GM19468 (cell line): Measurements from ENCODE around the gene TSC2.

Experiments
- ATAC-seq: cut with Tn5 transposase; IDR thresholded peaks from one replicate; pipeline ENCODE4 v1.9.1; 2021; ENCODE audit warnings: mild to moderate bottlenecking, moderate library complexity, moderate number of reproducible peaks; ENCODE audit not compliant: unreplicated experiment; ENCODE audit errors: extremely low read depth

The TSC2 gene

GRCh38 chr16:2047330-2048115 is at the start of gene TSC2, which contains the start of gene NTHL1:
Gene TSC2, plus strand, starts transcription at chr16:2047985. Its CDS starts 631 bp downstream, at chr16:2048616.
Gene NTHL1, minus strand, starts transcription at chr16:2047834. Its CDS starts 11 bp downstream, at chr16:2047823.
- ATAC-seq: peak; percentile 97

DNA sequence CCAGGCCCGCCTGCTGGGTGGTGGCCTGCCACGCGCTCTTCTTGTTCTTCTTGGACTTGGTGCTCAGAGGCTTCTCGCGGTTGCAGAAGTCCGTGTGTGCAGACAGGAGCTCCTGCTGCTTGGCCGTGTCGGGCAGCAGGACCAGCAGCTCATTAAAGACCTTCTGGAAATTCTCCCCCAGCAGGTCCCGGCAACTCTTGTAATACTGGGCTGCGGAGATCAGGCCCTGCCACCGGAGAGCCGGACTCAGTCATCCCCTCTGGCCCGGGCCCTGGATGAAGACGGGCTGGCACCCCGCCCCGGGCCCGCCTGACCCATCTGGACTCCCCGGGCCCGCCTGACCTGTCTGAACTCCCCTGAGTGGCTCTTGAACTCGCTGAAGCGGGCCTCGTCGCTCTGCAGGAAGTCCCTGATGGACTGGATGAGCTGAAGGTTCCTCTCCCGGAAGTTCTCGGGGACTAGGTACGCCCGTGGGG is 49.4 kb upstream of the TSC2 start:
- no peak for ATAC-seq

GRCh38 chr16:1998852-1999801 is 48.7 kb upstream of the TSC2 start:
- no peak for ATAC-seq

DNA sequence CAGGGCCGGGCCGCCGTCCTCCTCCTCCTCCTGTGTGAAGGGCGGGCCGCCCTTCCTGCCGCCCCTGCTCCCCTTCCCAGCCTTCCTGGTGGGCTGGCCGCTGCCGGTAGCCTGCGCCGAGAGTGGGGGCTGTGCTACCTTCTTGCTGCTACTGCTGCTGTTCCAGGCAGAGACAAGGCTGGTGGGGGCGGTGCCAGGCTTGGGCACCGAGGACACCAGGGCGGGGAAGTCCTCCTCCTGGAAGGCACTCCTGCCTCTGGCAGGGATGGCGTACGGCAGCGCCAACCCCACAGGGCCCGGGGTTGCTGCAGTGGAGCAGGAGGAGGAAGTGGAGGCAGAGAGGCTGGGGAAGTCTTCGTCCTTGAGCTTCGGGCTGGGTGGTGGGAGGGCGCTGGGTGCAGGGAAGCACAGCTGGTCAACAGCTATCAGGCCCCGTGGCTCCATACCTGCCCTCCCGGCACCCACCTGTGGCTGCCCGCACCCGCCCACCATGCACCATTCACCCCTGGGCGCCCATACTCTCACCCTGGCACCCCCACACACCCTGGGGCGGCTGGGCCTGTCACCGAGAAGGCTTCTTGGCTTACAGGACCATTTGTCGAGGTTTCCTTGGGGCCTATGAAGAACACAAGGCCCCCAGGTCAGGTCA is 47.8 kb upstream of the TSC2 start:
- ATAC-seq: no peak

GRCh38 chr16:2001035-2001434 is 46.8 kb upstream of the TSC2 start:
- ATAC-seq: no peak

DNA sequence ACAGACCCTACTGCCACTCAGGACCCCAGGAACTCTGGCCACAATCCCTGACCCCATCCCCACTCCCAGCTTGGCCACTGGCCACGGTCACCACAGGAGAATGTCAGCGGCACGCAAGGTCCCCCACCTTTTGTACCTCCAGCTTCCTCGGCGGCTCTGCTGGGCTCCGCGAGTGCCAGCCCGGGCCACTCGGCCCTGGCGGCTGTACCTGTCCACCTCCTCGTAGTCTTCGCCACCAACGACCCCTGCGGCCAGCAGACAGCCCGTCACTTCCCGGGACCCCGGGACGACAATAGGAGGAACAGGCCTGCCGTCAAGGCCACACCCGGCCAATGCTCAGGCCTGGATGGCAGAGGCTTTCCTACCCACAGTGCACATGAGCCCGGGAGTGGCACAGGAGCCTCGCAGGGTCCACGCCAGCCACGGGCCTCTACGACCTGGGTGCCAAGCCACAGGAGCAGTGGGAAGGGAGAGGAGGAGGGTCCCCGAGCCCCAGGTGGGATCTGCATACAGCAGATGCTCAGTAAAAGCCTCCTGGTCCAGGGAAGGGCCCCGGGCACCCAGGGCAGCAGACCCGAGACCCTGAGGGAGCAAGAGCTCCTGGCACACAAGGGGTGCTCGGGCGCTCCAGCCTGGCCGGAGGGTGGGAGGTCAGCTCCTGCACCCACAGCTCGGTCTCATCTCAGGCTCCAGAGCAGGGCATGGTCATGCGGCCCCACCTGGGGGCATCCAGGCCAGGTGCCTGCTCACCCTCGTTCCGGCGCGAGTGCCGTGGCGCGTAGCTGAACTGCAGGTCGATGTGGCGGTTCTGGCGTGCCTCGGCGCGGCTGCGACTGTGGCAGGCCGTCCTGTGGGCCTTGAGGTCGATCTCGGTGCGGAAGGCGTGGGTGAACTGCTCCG is 46.1 kb upstream of the TSC2 start:
- no peak for ATAC-seq

DNA sequence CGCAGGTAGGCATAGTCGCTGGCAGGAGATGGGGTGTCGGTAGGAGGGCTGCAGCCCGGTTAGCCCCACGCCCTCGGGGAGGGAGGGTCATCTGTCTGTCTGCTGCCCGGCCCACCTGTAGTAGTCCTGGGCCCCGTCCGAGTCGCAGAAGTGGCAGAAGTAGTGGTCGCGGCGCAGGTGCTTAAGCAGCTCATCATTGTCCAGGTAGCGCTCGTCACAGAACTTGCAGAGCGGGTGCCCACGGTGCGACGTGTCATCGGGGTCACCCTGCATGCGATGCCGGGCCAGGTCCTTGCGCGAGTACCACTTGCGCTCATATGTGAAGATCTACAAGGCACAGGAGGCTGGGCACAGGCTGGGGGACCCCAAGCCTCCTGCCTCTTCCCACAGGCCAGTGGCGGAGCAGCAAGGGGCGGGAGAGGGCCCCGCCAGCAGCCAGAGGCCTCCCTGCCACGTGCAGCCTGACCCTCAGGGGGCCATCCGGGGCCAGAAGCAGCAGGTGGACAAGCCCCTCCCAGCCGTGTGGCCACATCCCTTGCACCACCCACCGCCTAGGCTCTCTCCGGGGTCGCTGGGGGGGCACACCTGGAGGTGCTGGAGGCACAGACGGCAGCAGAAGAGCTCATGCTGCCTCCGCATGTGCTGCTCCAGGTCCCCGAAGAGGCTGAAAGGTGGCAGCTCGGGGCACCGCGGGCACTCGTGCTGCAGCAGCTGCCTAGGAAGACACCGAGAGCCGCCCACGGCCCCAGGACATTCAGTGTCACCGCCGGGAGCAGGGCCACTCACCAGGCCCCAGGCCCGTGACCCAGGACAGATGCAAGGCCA is 45.2 kb upstream of the TSC2 start:
- no peak for ATAC-seq

DNA sequence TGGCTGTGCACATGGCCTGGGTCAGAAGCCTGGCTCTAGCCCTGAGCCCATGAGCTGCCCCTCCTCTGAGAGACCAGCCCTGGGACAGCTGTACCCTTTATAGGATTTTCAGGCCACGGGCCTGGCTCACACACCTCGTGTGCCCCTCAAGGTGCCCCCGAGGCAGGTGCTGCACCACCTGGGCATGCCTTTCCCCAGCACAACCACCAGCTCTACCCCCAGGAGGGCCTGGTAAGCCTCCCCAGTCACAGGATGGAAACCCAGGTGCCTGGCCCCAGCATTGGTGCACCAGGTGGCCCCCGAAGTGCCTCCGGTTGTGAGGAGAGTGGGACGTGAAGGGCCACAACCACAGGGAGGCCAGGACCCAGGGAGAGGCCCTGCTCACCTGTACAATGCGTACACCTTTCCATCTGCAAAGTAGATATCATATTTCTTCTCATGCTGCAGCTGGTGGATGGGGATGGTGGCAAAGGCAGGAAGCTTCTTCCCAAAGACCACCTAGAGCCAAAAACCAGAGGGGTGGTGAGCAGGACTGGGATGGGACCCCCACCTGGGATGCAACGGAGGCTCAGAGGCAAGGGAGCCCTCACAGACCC is 44.5 kb upstream of the TSC2 start:
- no peak for ATAC-seq

DNA sequence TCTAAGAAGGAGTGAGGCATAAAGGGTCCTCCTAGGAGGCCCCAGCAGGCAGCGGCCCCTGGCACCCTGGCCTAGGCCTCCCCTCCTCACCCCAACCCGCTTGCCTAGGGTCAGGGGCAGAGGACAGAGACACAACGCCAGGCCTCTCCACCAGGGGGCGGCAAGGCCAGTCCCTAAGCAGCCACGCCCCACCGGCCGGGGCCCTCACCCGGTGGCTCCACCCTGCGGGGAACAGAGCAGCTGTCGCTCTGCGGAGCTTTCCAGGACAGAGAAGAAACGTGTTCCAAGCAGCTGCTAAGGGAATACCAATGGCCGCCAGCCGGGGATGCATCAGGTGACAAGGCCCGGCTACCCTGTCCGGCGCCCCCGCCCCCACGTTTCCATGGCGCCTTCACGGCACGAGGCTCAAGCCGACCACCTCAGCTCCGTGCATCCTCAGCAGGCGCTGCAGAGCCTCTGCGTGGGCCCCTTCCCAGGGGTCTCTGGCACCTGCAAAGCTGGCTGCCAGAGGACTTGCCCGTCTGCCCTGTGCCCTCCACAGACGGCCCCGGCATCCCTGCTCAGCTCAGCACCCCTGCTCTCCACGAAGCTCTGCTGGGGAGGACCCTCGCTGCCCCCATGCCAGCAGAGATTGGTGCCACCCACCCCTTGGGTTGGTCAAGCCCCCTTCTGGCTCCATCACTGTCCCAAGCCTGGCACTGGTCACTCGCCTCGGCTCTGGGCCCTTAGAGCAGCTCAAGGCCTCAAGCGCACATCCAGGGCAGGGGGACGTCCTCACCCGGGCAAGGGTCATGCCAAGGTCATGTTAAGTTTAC is 43.8 kb upstream of the TSC2 start:
- ATAC-seq: peak; percentile 39

DNA sequence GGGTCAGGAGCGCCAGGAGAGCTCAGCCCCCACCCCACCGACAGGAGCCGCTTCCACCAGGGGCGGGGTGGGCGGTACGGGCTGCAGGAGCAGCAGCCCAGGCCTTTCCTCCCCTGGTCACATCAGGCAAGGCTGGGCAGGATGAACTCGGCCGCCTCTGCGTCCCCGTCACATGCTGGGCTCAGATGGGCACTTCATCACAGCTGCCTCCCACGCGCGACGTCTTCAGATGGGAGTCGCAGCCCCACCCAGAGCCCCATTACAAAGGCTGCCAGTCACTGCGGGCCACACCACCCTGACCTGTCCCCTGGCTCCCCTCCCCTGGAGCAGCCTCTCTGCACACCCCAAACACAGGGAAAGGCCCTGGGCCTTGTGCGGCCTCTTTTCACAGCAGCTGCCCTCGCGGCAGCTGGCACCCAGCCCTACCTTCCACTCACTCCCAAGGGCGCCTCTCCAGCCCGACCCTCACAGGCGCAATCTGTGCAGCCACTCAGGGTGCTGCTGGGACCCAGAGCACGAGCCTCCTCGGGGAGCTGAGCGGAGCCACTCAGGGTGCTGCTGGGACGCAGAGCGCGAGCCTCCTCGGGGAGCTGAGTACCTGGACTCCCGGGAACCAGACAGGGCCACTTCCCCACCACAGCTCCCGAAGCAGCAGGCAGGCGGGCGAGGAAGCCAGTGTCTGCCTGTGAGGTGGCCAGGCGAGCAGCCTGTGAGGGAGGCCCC is 42.8 kb upstream of the TSC2 start:
- no peak for ATAC-seq

DNA sequence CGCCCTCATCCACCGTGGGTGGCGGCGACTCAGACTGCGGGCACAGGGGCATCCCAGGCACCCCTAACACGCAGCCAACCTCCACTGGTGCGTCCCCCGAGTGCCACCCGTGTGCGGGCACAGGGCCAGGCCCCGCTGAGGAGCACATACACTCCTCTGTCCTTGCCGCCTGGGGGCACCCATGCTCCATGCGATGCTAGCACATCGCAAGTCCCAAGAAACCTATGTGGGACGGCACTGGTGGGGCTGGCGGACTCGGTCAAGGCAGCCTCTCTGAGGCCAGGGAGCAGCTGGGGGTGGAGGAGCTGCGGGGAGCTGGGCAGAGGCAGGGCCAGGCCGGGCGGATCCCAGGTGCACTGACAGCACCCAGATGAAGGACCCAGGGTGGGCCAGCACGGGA is 42.1 kb upstream of the TSC2 start:
- no peak for ATAC-seq

DNA sequence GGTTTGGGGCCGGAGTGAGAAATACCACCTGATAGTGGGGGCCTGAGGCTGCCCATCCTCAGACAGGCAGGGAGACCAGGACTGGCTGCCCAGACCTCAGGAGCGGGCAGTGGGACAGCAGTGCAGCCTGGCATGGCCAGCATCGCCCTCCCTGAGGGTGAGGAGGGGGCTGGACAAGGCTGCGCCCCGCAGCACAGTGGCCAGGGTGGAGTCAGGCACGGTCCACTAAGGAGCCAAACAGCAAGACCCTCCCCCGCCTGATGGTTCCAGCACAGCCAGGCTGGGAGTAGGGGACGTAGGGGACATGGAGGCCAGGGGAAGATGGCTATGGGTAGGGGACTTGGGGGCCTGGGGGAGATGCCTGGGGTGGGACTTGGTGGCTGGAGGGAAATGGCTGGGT is 41.5 kb upstream of the TSC2 start:
- ATAC-seq: no peak

GRCh38 chr16:2007081-2007836 is 40.5 kb upstream of the TSC2 start:
- ATAC-seq: no peak

GRCh38 chr16:2008009-2008526 is 39.7 kb upstream of the TSC2 start:
- no peak for ATAC-seq

DNA sequence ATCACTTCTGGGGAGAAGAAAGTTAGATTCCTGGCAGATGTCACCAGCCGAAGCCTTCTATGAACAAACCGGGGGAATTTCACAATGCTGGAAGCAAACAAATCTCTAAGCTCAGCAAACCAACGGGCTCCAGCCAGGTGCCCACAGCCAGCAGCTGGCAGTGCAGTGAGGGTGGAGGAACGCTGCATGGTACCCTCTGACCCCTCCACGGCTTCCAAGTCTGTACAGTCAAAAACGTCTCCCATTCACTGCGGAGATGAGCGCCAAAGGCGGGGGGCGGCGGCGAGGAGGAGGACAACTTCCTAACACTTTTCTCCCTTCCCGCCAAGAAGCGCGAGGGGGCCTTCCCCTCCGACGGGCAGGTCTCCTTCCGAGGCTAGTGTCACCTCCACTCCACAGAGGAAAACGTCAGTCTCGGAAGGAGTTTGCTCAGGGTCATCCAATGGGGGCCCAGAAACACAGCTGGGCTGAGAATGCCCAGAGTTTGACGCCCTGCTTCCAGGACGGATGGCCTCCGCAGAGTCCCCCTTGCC is 39.1 kb upstream of the TSC2 start:
- no peak for ATAC-seq
